ENCODE results near the gene TOX2. TPM values are rescaled to one million over a fixed set of nuclear protein-coding genes. Genes with fewer than 3 reads are reported as not detected.

Gene TOX2
- total and polyA plus RNA-seq, 2 of the 4 experiments (the other 2 are of a cell fraction), result 1.3 to 17.5 TPM

- Histone ChIP-seq H3K23ac (ENCODE audit: low read depth, low read length) (no peak overlapping the region), H3K9me1 (ENCODE audit: insufficient read depth, low read length) (peaks cover 13% of the 10 kb centered on the region), H3K18ac (ENCODE audit: low read depth, low read length) (no peak overlapping the region), H2BK20ac (ENCODE audit: low read depth, low read length) (no peak overlapping the region), H3K36me3 (ENCODE audit: control insufficient read depth, insufficient read depth, low read length) (peaks cover 3% of the 10 kb centered on the region; the same call in 1 of the 2 replicates), H3K27ac (ENCODE audit: insufficient read depth, low read length) (no peak overlapping the region), H4K91ac (ENCODE audit: insufficient read depth, low read depth, low read length) (no peak overlapping the region), H3K14ac (replicated peaks; ENCODE audit: low read depth, low read length) (0 out of 2 replicates have a peak overlapping the region, but pooled peaks have one; percentile 17), H3K9me3 (ENCODE audit: control insufficient read depth, insufficient read depth, low read length) (no peaks in the 10 kb centered on the region), H3K4me3 (ENCODE audit: insufficient read depth, low read depth, low read length) (no peak overlapping the region), H2AK9ac (replicated peaks; ENCODE audit: low read depth, low read length, poor library complexity) (no peak overlapping the region), H3K4me1 (ENCODE audit: control insufficient read depth, insufficient read depth, low read length) (no peaks in the 10 kb centered on the region), H2AFZ (replicated peaks; ENCODE audit: low read length, poor library complexity) (peak overlapping the region; percentile 48), H3K27me3 (ENCODE audit: control insufficient read depth, insufficient read depth, low read length) (no peaks in the 10 kb centered on the region), H3K4me2 (ENCODE audit: low read depth, low read length) (no peak overlapping the region), H4K5ac (ENCODE audit: low read depth, low read length) (no peak overlapping the region), H3K56ac (ENCODE audit: extremely low read depth, insufficient read depth, low read length) (no peak overlapping the region), H2BK15ac (ENCODE audit: low read depth, low read length) (no peak overlapping the region), H3K9ac (ENCODE audit: low read depth, low read length) (no peak overlapping the region), H2BK120ac (ENCODE audit: low read depth, low read length) (no peak overlapping the region), H3K4ac (ENCODE audit: low read depth, low read length) (no peak overlapping the region), H4K20me1 (ENCODE audit: insufficient read depth, low read length) (peaks cover 9% of the 10 kb centered on the region; the same call in 1 of the 2 replicates), H3K79me1 (ENCODE audit: low read depth in 1 of 2, low read length in 2 of 2) (peaks cover 17 to 58% of the 10 kb centered on the region in 2 experiments), H4K8ac (ENCODE audit: low read depth in 2 of 2, low read length in 2 of 2) (no peak overlapping the region), H2AK5ac (ENCODE audit: low read depth, low read length) (no peak overlapping the region), H2BK5ac (ENCODE audit: low read depth, low read length, poor library complexity, severe bottlenecking) (no peak overlapping the region)
- BruUV-seq (replicated peaks), result no TSS peak
- dilution Hi-C loops (cut with HindIII; ENCODE audit: low sequenced_read_pairs, unreplicated experiment), result no loop called here
- 87% methylated on average over 3 of the region's 15 CpGs; no CpG with 5 or more reads in 1 of the 2 experiments for WGBS, 2 experiments (ENCODE audit: extremely low coverage in 2 of 2, insufficient read length in 1 of 2)
- ATAC-seq (ENCODE audit: low read depth), result no peak
- in situ Hi-C loops (cut with MboI; ENCODE audit: low sequenced_read_pairs), result no loop called here
- no peak for DNase-seq
- CTCF ChIA-PET, result interaction anchor here (0.7 kb wide), 1 partner anchor 244 kb away, joined by 3 read pairs; no protein-coding TSS in a partner anchor
- intact Hi-C loops (cut with micrococcal nuclease), result no loop called here
- POLR2A ChIA-PET (ENCODE audit: unreplicated experiment), result no interaction called here
- TF ChIP-seq RFX5 (IDR thresholded peaks at IDR 0.05; ENCODE audit: low read depth, low read length), result no peak
- TF ChIP-seq MXI1 (IDR thresholded peaks at IDR 0.05; ENCODE audit: borderline replicate concordance, low read depth, low read length), result no peak
- no peak for TF ChIP-seq POLR2A (IDR thresholded peaks at IDR 0.05; ENCODE audit: low read depth, low read length)
- no peak for TF ChIP-seq FOS (IDR thresholded peaks at IDR 0.05; ENCODE audit: low read depth, low read length)
- TF ChIP-seq RAD21 (IDR thresholded peaks at IDR 0.05; ENCODE audit: low read length), result no peak
- TF ChIP-seq RCOR1 (IDR thresholded peaks at IDR 0.05; ENCODE audit: insufficient replicate concordance, low read length), result no peak
- TF ChIP-seq SMC3 (IDR thresholded peaks at IDR 0.05; ENCODE audit: low read depth, low read length), result no peak
- no peak for TF ChIP-seq CHD1 (IDR thresholded peaks at IDR 0.05; ENCODE audit: low read depth, low read length)
- TF ChIP-seq BHLHE40 (IDR thresholded peaks at IDR 0.05; ENCODE audit: low read depth, low read length), result no peak
- TF ChIP-seq MAFK (IDR thresholded peaks at IDR 0.05; ENCODE audit: low read depth, low read length), result no peak
- TF ChIP-seq NFE2L2 (IDR thresholded peaks at IDR 0.05; ENCODE audit: low read depth, low read length), result no peak
- TF ChIP-seq ELK1 (IDR thresholded peaks at IDR 0.05; ENCODE audit: borderline replicate concordance, low read depth, low read length), result no peak
- TF ChIP-seq CEBPB (IDR thresholded peaks at IDR 0.05; ENCODE audit: low read depth, low read length), result no peak
- no peak for TF ChIP-seq CTCF (conservative IDR thresholded peaks at IDR 0.05; ENCODE audit: low read depth, low read length)
- TF ChIP-seq USF2 (IDR thresholded peaks at IDR 0.05; ENCODE audit: low read depth, low read length), result no peak
- TF ChIP-seq MAZ (IDR thresholded peaks at IDR 0.05; ENCODE audit: borderline replicate concordance, low read depth, low read length), result no peak
Measured at GRCh38 chr20:44038681-44039123, 124.0 kb downstream of the TOX2 start.

Data from IMR-90 (cell line).